ENCODE results near the gene TPCN2.

TPCN2 gene

DNA sequence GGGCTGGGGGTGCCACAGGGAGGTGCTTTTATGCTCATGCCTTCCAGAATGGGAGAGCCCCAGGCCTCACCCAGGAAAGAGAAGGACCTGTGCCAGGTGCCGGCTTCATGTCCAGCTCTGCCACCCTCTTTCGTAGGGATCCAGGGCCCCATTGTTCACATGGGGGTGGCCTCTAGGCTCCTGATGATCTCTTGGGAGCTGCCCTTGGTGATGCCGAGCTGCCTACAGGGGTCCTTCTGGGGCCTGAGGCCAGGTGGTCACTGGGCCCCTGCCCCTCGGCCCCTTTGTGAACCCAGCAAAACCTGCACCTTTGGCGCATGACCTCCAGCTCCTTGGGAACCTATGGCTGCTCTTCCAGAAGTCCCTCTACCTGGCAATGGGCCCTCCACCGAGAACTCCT is 65.6 kb downstream of the TPCN2 start:
- DNase-seq (ENCODE audit: insufficient read length) (no peak), FAIRE-seq (no peak)
- TF ChIP-seq POLR2A (IDR thresholded peaks at IDR 0.05; ENCODE audit: low read depth, low read length) (no peak), POLR2AphosphoS5 (IDR thresholded peaks at IDR 0.05; ENCODE audit: low read depth, low read length) (no peak), TAF1 (IDR thresholded peaks at IDR 0.05; ENCODE audit: borderline replicate concordance, low read depth, low read length) (no peak)

DNA sequence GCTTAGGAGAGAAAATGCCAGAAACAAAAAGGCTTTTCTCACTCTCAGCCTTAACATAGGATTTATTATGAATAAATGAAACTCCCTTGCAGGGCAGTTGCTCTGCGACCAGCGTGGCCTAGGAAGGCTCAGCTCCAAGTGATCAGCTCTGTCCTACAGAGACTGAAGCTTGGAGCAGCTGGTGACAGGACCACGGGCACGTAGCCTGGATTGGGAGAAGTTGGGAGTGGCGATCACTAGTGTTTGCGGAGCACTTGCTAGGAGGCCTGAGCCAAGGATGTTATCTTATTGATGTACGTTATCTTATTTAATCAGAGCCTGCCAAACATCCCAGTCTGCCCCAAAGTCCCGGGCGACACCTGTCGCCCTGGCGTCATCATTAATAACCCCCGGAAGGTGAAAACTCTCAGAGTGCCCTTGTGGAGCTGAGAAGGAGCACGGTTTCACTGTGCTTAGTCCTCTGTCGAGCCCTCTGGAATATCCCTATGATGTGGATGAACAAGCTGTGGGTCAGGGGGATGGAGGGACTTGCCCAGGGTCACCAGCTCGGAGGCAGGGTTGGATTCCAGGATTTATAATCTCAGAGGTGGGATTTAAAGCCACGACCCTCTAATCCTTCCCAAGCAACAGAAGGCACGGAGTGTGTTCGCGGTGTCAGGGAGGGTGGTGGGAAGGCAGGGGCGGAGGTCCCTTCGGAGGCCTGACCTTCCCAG is 66.2 kb downstream of the TPCN2 start:
- TF ChIP-seq POLR2A (IDR thresholded peaks at IDR 0.05; ENCODE audit: low read depth, low read length) (no peak), POLR2AphosphoS5 (IDR thresholded peaks at IDR 0.05; ENCODE audit: low read depth, low read length) (no peak), TAF1 (IDR thresholded peaks at IDR 0.05; ENCODE audit: borderline replicate concordance, low read depth, low read length) (no peak)
- DNase-seq (ENCODE audit: insufficient read length): no peak
- FAIRE-seq: no peak

DNA sequence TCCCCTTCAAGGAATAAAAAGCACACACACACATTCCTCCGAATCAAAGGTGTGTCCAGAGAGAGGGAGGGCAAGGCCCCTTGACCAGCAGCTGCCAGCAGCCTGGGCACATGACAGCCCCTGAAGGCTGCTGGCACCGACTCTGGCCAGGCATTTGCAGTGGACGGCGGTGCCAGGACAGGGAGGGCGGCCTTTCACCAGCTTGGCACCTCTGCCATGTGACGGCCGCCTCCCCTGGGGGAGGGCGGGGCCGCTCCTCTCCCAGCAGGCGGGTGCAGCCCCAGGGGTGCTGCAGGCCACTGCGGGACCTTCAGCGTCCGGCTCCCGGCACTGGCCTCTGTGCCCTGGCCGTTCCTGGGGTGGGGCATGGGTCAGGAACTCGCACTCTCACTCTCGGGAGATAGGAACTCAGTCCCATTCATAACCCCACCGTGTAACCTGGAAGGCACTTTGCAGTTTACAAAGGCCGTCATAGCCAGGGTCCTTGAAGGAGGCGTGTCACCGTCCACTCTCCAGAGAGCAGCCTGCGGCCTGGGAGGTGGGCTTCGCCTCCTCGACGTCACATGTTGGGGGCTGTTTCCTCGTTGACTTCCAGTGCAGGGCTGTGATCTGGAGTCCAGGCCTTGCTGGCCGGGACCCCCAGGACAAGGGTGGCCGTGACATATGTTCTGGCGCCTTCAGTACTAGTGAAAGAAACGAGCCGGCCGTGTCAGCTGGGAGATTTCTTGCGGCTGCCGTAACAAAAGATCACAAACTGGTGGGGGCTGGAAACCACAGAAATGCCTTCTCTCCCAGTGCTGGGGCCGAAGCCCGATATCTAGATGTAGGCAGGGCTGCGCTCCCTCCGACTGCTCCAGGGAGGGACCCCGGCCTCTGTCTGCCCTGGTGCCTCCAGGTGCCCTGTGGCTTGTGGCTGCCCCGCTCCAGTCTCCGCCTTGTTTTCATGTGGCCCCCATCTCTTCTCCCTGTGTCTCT is 67.1 kb downstream of the TPCN2 start:
- no peak for DNase-seq (ENCODE audit: insufficient read length)
- no peak for TF ChIP-seq POLR2A (IDR thresholded peaks at IDR 0.05; ENCODE audit: low read depth, low read length)
- TF ChIP-seq TAF1 (IDR thresholded peaks at IDR 0.05; ENCODE audit: borderline replicate concordance, low read depth, low read length): no peak
- no peak for TF ChIP-seq POLR2AphosphoS5 (IDR thresholded peaks at IDR 0.05; ENCODE audit: low read depth, low read length)
- no peak for FAIRE-seq

DNA sequence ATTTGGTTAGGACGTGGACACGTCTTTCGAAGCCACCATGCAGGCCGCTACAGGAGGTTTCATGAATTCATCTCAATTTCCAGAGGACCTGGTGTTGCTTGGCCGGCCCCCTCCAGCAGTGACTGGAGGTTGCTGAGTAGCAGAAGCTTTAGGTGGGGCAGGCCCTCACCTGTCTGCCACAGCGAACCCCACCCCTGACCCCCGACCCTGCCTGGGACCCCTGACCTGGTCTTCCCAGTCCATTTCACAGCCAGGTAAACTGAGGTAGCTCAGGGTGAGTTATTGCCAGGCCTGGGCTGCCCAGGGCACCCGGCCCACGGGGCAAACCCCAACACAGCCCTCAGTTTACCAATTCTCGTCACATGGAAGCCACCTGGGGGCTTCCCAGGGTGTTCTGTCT is 67.9 kb downstream of the TPCN2 start:
- FAIRE-seq (no peak), DNase-seq (ENCODE audit: insufficient read length) (no peak)
- no peak for TF ChIP-seq POLR2AphosphoS5 (IDR thresholded peaks at IDR 0.05; ENCODE audit: low read depth, low read length)
- no peak for TF ChIP-seq POLR2A (IDR thresholded peaks at IDR 0.05; ENCODE audit: low read depth, low read length)
- no peak for TF ChIP-seq TAF1 (IDR thresholded peaks at IDR 0.05; ENCODE audit: borderline replicate concordance, low read depth, low read length)

DNA sequence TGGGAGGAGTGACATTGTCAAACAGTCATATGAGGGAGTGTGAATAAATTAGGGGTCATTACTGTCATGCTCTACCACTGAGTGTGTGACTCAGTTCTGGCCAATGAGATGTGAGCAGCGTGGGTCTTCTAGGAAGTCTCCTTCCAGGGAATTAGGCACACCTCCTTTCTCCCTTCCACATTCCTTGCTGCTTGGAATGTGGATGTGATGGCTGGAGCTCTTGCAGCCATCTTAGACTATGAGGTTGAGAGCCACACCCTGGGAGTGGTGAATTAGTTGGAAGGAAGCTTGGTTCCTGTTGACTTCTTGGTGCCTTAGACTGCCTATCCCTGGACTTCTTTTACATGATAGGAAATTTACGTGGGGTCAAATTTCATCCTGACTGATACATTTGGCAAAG is 70.5 kb downstream of the TPCN2 start:
- TF ChIP-seq TAF1 (IDR thresholded peaks at IDR 0.05; ENCODE audit: borderline replicate concordance, low read depth, low read length) (no peak), POLR2AphosphoS5 (IDR thresholded peaks at IDR 0.05; ENCODE audit: low read depth, low read length) (no peak), POLR2A (IDR thresholded peaks at IDR 0.05; ENCODE audit: low read depth, low read length) (no peak)
- DNase-seq (ENCODE audit: insufficient read length): no peak
- no peak for FAIRE-seq

DNA sequence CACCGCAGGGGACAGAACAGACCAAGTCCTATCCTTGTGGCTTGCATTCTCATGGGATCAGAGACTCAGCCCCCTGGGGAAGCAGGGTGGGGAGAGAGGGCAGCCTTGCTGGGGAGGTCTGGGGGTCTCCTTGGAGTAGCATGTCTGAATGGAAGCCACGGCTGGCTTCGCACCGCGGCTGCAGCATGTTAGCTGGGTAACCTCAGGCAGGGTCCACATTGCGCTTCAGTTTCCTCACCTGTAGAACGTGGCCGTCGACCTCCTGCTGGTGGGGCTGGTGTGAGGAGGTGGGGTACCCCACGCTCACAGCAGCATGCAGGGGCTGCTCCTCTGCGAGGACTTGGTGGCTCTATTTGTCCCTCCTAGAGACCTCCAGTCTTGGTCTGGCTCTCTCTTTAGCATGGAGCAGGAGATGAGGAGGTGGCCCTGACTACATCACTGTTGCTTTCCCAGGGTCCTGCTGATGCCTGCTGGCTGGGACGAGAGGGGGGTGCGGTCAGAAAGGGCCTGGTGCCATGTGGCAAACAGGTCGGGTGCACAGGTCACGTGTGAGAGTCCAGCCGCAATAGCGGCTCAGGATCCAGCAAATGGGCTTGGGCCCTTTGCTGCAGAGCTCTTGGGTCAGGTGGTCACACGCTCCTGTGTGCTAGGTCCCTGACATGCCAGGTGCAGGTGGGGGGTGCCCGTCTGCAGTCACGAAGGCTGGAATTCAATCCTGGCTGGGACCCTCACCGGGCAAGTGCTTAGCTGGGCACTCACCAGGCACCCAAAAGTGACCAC is 71.6 kb downstream of the TPCN2 start:
- TF ChIP-seq TAF1 (IDR thresholded peaks at IDR 0.05; ENCODE audit: borderline replicate concordance, low read depth, low read length): no peak
- no peak for TF ChIP-seq POLR2A (IDR thresholded peaks at IDR 0.05; ENCODE audit: low read depth, low read length)
- no peak for TF ChIP-seq POLR2AphosphoS5 (IDR thresholded peaks at IDR 0.05; ENCODE audit: low read depth, low read length)
- no peak for DNase-seq (ENCODE audit: insufficient read length)
- FAIRE-seq: no peak

DNA sequence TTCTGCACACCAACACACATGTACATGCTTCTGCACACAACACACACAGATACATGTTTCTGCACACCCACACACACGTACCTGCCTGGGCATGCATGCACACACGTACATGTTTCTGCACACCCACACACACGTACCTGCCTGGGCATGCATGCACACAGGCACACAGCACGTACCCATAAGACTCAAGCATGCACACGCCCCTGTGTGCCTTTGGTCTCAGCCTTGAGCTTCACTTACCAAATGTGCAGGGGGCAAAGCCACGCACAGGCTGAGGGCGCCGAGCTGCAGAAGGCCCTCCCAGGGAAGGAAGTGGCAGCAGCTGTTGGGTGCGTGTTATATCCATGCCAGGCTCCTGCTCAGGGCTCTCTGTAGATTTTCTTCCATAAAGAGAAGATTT is 72.3 kb downstream of the TPCN2 start:
- FAIRE-seq (peak; percentile 50), DNase-seq (ENCODE audit: insufficient read length) (no peak)
- TF ChIP-seq POLR2A (IDR thresholded peaks at IDR 0.05; ENCODE audit: low read depth, low read length) (no peak), TAF1 (IDR thresholded peaks at IDR 0.05; ENCODE audit: borderline replicate concordance, low read depth, low read length) (no peak), POLR2AphosphoS5 (IDR thresholded peaks at IDR 0.05; ENCODE audit: low read depth, low read length) (no peak)

DNA sequence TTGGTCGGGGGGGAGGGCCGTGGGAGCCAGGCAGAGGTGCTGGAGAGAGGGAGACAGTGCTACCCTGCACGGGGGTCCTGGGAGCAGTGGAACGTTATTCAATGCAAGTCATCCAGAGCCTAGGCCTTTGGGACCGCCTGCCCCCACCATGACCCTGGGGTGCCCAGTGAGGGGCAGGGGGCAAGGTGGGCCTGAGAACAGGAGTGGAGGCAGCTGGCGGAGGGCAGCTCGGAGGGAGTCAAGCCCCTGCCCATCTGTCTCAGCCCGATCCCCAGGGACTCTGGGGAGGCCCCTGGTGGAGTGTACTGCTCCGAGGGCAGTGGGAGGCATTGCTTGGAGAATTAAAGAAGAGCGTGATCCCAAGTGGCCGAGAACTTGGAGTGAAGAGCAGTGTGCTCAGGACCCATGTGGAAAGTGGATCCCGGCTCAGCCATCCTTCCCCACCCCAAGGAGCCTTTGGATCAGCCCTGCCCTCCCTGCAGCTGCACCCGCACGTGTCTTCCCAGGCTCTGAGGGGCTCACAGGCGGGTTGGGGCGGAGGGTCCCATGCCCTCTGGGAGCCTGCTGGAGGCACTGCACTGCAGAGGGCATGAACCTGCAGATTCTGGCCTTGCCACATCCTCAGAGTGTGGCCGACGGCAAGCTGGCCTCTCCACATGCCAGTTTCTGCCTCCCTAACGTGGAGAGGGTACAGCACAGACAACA is 73.0 kb downstream of the TPCN2 start:
- TF ChIP-seq POLR2AphosphoS5 (IDR thresholded peaks at IDR 0.05; ENCODE audit: low read depth, low read length) (no peak), TAF1 (IDR thresholded peaks at IDR 0.05; ENCODE audit: borderline replicate concordance, low read depth, low read length) (no peak), POLR2A (IDR thresholded peaks at IDR 0.05; ENCODE audit: low read depth, low read length) (no peak)
- no peak for FAIRE-seq

DNA sequence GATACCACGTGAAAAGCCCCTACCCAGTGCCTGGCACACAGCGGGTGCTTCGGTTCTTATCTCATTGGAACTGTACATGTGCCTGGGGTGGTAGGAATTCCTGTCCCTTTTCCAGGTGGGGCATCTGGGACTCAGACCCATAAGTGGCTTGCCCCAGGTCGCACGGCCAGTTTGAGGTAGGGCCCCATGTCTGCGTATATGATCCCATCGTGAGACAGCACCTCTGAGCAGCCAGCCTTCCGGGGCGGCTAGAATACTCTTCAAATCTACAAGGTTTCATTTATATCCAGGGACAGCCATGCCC is 73.5 kb downstream of the TPCN2 start:
- FAIRE-seq (no peak), DNase-seq (ENCODE audit: insufficient read length) (no peak)
- TF ChIP-seq POLR2AphosphoS5 (IDR thresholded peaks at IDR 0.05; ENCODE audit: low read depth, low read length) (no peak), TAF1 (IDR thresholded peaks at IDR 0.05; ENCODE audit: borderline replicate concordance, low read depth, low read length) (no peak), POLR2A (IDR thresholded peaks at IDR 0.05; ENCODE audit: low read depth, low read length) (no peak)

More for the DNA sequence above, 73.0 kb downstream of the TPCN2 start:
- no peak for DNase-seq (ENCODE audit: insufficient read length)

DNA sequence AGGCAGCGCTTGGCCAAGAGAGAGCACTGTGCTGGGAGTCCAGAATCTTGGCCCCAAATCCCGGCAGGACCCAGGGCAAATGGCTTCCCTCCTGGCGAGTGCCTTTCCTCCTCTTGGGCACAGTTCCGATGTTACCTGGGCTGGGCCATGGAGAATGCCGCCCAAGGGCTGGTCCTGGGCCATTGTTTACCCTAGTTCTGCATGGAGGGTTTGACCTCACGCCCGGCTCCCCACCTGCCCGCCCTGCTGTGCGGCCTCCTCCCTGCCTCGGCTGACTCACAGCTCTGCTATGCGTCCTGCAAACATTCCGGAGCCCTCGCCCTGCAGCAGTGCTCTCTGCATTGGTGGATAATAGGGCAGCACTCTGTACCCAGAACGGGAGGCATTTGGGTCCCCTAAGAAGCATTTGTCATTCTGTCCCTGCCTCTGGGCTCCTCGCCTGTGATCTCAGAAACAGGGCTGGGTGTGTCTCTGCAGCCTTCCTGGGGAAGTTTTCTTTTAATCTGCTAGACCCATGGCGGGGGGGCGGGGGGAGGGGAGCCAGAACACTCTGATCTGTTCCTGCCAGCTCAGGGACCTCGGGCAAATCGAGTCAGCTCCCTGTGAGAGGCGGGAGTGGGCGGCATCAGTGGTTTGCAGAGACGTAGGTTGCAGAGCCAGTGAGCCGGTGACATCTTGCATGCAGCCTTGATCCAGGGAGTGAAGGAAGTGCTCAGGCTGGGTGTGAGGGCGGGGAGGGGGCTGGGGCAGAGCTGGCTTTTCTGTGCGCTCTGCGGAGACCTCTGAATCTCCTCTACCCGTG is 74.1 kb downstream of the TPCN2 start:
- TF ChIP-seq POLR2AphosphoS5 (IDR thresholded peaks at IDR 0.05; ENCODE audit: low read depth, low read length): no peak
- TF ChIP-seq POLR2A (IDR thresholded peaks at IDR 0.05; ENCODE audit: low read depth, low read length): no peak
- TF ChIP-seq TAF1 (IDR thresholded peaks at IDR 0.05; ENCODE audit: borderline replicate concordance, low read depth, low read length): no peak
- DNase-seq (ENCODE audit: insufficient read length) (peak; percentile 56), FAIRE-seq (peak; percentile 78)
